ENCODE results near the gene SMC2. TPM values are rescaled to one million over a fixed set of nuclear protein-coding genes. Genes with fewer than 3 reads are reported as not detected.

Gene SMC2
- total RNA-seq, result 8.7 and 14.9 TPM in 2 replicates

- peak; percentile 78 to 91 for DNase-seq (ENCODE audit: low read depth in 2 of 2)
Observed at GRCh38 chr9:104093647-104094533, at the start of gene SMC2. TSS of gene SMC2 (plus strand) at chr9:104094309. CDS start at chr9:104095385, 1,076 bp downstream.

DNA sequence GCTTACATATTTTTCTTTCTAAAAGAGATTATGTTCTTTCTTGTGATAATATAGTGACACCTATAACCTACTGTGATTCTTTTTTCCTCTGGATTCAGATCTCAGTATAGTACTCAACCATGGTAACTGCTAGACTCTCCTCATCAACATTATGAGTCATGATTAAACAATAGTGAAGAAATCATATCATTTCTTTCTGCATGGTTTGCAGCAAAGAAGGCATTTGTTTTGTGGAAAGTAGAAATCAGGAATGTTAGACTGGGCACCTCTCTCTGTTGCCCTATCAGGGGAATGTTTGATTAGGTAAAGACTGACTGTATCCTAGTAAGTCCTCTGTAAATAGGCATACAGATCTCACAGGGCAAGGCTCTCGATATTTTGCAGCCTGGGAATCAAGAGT is 25.6 kb upstream of the SMC2 start:
- DNase-seq (ENCODE audit: low read depth in 2 of 2), result no peak

- no peak for DNase-seq (ENCODE audit: low read depth in 2 of 2)
Observed at GRCh38 chr9:104069288-104069687, 24.8 kb upstream of the SMC2 start.

GRCh38 chr9:104071589-104071988 is 22.5 kb upstream of the SMC2 start:
- DNase-seq (ENCODE audit: low read depth in 2 of 2), result no peak

DNA sequence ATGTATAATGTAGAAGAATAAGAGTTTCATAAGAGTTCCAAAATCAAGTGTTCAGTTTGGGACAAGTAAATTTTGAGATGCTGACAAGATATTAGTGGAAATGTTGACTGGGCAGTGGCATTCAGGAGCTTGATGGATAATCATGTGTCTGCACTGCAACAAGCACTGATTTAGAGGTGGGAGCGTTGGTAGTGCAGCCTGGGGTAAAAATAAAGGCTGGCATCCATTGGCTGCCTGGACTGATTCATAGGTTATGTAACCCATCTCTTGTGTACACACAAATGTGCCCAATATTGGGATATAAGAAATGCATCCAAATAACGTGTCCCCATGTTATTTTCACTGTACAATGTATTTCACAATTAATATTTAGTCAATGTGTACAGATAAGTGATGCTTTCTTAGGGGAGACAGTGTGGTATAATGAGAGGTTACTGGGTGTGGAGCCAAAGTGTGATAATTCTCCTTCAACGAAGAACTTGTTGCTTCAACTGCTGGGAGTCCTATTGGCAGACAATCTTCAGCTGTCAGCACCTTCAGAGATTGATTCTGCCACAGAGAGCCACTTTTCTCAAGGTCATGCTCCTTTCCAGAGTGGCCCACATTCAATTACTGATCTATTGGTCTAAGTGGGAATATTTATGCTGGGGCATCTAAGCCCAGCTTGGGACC is 20.9 kb upstream of the SMC2 start:
- DNase-seq (ENCODE audit: low read depth in 2 of 2), result no peak

- DNase-seq (ENCODE audit: low read depth in 2 of 2), result no peak
Observed at GRCh38 chr9:104073770-104074133, 20.4 kb upstream of the SMC2 start.

DNA sequence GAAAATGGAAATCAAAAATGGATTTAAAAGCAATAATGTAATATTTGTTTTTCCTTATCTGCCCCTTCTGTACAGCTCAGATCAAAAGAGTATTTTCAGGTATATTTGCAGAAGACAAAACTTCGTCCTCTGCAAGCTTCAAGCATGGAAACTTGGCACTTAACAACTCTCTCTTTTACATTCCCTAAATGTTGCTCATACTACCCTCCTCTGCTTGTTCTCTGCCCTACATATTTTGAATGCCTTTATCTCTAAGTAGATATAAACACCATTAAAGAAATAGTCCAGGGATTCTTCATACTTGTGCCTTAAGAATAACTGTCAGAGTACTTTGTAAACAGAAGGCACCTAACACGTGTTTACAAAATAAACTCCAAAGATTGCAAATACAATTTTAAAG is 19.2 kb upstream of the SMC2 start:
- no peak for DNase-seq (ENCODE audit: low read depth in 2 of 2)

DNA sequence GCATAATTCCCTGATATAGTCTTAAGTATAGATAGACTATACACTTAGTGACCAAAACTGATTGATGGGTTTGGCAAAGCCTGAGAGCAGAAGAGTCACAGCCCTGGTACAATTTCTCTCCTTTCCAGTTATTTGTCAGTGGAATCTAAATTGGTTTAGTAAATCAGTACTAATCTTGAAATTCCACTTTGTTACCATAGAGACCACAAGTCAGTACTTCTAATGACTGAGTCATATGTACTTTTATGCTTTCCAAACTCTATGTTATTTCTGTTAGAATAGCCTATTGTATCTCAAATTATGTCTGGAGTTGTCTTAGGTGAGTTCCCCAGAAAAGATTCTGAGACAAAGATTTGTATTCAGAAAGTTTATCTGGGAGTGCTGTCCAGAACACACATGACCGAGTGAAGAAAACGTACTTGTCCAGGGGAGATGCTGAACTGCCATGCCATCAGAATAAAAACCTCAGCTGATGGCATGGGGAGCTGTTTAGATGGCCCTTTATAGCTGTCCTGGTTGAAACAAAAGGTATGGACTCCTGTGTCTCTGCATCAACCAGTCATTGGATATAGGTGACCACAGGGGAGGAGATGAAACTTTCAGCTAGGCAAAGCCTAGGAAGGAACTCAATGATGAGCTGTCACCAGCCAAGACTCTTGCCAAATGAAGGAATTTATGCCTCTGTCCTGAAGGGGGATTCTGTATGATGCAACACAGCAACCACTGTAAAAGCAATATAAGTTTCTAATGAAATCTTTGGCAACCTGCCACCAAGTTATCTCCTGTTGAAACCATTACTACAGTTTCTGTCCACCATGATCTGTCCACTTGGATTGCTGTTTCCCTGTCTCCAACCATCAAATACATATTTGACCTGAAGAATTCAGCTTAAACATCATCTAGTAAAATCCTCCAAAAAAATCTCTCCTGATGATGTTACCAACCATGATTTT is 18.0 kb upstream of the SMC2 start:
- no peak for DNase-seq (ENCODE audit: low read depth in 2 of 2)

- no peak for DNase-seq (ENCODE audit: low read depth in 2 of 2)
Observed at GRCh38 chr9:104078596-104078995, 15.5 kb upstream of the SMC2 start.

DNA sequence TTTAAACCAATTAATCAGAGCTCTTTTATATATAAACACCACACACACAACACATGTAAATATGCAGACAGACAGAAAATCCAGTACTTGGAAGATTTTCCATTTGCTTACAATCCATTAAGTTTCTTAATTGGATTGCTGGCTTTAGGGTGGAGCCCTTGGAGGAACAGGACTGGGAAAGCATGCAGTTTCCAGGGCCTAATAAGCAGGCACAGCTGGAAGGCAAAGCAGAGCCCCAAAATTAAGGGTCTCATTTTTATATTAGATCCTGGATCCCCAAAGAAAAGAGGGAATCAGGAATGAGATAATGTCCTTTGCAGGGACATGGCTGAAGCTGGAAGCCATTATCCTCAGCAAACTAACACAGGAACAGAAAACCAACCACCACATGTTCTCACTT is 13.1 kb upstream of the SMC2 start:
- DNase-seq (ENCODE audit: low read depth in 2 of 2), result no peak

DNA sequence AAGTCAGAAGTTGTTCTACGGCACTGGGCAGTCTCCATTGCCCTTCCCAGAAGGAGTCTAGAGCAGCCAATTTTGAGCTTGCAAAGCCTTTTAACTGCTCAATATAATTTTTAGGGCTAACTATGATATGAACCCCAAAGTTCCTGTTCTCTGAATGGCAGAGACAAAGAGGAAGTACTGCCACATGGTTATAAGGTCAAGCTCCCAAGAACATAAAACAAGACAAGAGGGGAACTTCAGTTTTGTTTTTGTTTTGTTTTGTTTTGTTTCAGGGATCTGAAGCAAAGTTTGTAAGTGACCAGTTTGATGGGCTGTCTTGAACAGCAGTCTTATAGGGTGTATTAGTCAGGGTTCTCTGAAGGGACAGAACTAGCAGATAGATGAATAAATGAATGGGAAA is 11.9 kb upstream of the SMC2 start:
- DNase-seq (ENCODE audit: low read depth in 2 of 2), result no peak

- DNase-seq (ENCODE audit: low read depth in 2 of 2), result no peak
Observed at GRCh38 chr9:104085525-104085924, 8.6 kb upstream of the SMC2 start.

DNA sequence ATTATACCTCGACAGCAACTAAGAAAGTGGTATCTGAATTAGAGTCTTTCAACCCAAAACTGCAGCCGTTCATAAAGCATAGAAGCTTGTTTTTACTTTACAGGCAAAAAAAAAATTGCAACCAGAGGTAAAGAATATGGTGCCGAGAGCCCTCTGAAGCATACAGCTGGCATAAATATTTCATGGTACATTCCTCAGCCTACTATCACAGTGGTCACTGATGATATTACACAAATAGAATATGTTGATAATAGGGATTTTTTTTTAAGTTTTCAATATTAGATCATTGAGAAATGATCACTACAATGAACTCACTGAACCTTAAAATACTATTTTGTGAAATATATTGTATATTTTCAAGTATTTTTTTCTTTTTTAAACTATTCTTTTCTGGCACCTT is 6.2 kb upstream of the SMC2 start:
- no peak for DNase-seq (ENCODE audit: low read depth in 2 of 2)

GRCh38 chr9:104088416-104088815 is 5.7 kb upstream of the SMC2 start:
- no peak for DNase-seq (ENCODE audit: low read depth in 2 of 2)

- DNase-seq (ENCODE audit: low read depth in 2 of 2), result no peak
Observed at GRCh38 chr9:104090578-104090977, 3.5 kb upstream of the SMC2 start.

DNA sequence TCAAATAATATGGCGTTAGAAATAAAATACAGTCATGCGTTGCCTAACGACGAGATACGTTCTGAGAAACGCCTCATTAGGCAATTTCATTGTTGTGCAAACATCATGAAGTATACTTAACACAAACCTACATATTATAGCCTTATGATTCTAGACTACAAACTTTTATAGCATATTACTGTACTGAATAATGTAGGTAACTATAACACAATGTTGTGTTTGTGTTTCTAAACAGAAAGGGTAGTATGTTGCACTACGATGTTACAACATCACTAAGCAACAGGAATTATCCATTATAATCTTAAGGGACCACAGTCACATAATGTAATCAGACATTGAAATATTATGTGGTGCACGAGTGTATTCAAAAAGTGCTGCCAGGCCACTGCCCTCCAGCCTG is 3.0 kb upstream of the SMC2 start:
- DNase-seq (ENCODE audit: low read depth in 2 of 2), result no peak

- DNase-seq (ENCODE audit: low read depth in 2 of 2), result peak; percentile 2 to 58
Observed at GRCh38 chr9:104091708-104092107, 2.4 kb upstream of the SMC2 start.

- no peak for DNase-seq (ENCODE audit: low read depth in 2 of 2)
Observed at GRCh38 chr9:104092192-104092591, 1.9 kb upstream of the SMC2 start.

DNA sequence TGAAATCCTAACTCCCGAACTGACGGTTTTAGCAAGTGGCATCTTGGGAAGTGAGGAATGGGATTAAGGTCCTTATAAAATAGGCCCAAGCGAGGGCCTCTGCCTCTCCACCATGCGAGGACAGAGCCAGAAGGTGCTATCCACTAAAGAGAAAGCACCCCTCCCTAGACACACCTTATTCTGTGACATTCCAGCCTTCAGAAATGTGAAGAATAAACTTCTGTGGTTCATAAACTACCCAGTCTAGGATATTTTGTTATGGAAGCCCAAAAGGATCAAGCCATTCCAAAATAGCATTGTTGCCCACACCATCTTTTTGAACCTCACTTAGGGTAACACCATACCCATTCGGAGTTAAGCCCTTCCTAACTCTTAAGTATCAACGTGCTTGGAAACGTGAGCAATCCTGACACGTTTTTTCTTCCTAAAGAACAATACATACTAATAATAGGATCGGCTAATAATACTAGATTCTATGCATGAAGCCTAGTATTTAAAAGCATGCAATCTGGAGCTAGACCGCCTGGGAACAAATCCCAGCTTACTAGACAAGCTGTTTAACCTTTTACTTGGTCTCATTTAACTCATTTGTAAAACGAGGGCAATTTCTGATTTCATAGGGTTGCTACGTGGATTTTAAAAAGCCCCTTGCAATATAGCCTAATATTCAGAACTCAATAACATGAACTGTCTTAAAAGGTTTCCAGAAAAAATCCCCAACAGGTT is 1.1 kb upstream of the SMC2 start:
- DNase-seq (ENCODE audit: low read depth in 2 of 2), result peak; percentile 1 to 30

GRCh38 chr9:104094534-104095015 is 466 bp downstream of the SMC2 start:
- no peak for DNase-seq (ENCODE audit: low read depth in 2 of 2)

GRCh38 chr9:104099630-104100029 is 5.5 kb downstream of the SMC2 start:
- no peak for DNase-seq (ENCODE audit: low read depth in 2 of 2)

All from dermis microvascular lymphatic vessel endothelial cell (primary cell).